Measurements from ENCODE around the gene SNX20. TPM values are rescaled to one million over a fixed set of nuclear protein-coding genes. Genes with fewer than 3 reads are reported as not detected.

Gene SNX20
- total and polyA plus RNA-seq, 10 of the 15 experiments (the other 5 are each of a cell fraction or from before 2014, with no cell fraction given), result 4.6 to 30.8 (median 21.9) TPM

- TF ChIP-seq E4F1 (IDR thresholded peaks at IDR 0.05; ENCODE audit: borderline replicate concordance, partially characterized antibody), result no peak
- no peak for TF ChIP-seq SIX5 (IDR thresholded peaks at IDR 0.05; ENCODE audit: low read depth, low read length, severe bottlenecking)
These were observed 27.4 kb upstream of the SNX20 start (continued) for GRCh38 chr16:50708373-50709060.

DNA sequence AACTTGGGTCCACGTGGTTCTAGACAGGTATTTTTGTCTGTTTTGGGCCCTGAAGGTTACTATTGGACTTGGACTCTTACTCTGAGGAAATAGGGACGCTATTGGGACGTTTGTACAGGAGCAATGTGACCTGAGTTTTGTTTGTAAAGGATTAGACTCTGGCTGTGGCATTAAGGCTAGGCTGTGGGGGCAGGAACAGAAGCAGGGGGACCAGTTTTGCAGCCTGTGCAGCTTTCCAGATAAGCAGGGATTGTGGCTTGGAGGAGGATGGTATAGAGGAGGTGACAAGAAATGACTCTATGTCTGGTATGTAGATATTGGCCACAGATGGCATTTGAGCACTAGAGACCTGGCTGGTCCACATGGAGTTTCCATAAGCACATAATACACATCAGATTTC is 25.1 kb upstream of the SNX20 start:
- WGBS (ENCODE audit: insufficient coverage, insufficient replicate concordance, low lambda C conversion rate, missing lambda C conversion rate), result 86% methylated on average over 3 of the region's 3 CpGs
- in situ Hi-C loops (cut with MboI), result no loop called here
- no peaks in the 10 kb centered on the region for H4K20me1 ChIP-seq (ENCODE audit: control insufficient read depth, insufficient read depth)
- TF ChIP-seq ESRRA (IDR thresholded peaks at IDR 0.05; ENCODE audit: low read length) (no peak), E4F1 (IDR thresholded peaks at IDR 0.05; ENCODE audit: borderline replicate concordance, partially characterized antibody) (no peak), NR2C2 (IDR thresholded peaks at IDR 0.05; ENCODE audit: borderline replicate concordance, control insufficient read depth, insufficient read length, low read depth) (no peak), TCF3 (IDR thresholded peaks at IDR 0.05; ENCODE audit: borderline replicate concordance, insufficient read depth, low read depth, low read length) (no peak), CHD1 (IDR thresholded peaks at IDR 0.05; ENCODE audit: low read depth, low read length) (no peak), ZNF622 (IDR thresholded peaks at IDR 0.05) (no peak), BACH1 (IDR thresholded peaks at IDR 0.05; ENCODE audit: borderline replicate concordance) (no peak)
- TF ChIP-seq, protein P1, sequence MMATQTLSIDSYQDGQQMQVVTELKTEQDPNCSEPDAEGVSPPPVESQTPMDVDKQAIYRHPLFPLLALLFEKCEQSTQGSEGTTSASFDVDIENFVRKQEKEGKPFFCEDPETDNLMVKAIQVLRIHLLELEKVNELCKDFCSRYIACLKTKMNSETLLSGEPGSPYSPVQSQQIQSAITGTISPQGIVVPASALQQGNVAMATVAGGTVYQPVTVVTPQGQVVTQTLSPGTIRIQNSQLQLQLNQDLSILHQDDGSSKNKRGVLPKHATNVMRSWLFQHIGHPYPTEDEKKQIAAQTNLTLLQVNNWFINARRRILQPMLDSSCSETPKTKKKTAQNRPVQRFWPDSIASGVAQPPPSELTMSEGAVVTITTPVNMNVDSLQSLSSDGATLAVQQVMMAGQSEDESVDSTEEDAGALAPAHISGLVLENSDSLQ (IDR thresholded peaks at IDR 0.05), result no peak
- TF ChIP-seq, protein P2, sequence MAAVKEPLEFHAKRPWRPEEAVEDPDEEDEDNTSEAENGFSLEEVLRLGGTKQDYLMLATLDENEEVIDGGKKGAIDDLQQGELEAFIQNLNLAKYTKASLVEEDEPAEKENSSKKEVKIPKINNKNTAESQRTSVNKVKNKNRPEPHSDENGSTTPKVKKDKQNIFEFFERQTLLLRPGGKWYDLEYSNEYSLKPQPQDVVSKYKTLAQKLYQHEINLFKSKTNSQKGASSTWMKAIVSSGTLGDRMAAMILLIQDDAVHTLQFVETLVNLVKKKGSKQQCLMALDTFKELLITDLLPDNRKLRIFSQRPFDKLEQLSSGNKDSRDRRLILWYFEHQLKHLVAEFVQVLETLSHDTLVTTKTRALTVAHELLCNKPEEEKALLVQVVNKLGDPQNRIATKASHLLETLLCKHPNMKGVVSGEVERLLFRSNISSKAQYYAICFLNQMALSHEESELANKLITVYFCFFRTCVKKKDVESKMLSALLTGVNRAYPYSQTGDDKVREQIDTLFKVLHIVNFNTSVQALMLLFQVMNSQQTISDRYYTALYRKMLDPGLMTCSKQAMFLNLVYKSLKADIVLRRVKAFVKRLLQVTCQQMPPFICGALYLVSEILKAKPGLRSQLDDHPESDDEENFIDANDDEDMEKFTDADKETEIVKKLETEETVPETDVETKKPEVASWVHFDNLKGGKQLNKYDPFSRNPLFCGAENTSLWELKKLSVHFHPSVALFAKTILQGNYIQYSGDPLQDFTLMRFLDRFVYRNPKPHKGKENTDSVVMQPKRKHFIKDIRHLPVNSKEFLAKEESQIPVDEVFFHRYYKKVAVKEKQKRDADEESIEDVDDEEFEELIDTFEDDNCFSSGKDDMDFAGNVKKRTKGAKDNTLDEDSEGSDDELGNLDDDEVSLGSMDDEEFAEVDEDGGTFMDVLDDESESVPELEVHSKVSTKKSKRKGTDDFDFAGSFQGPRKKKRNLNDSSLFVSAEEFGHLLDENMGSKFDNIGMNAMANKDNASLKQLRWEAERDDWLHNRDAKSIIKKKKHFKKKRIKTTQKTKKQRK (IDR thresholded peaks at IDR 0.05; ENCODE audit: low read depth, low read length), result no peak

More for the DNA sequence above, 25.1 kb upstream of the SNX20 start:
- Histone ChIP-seq H3K27ac (ENCODE audit: control insufficient read depth, insufficient read depth) (no peak overlapping the region), H3K9ac (ENCODE audit: control insufficient read depth, insufficient read depth, low read length) (no peak overlapping the region), H3K79me2 (ENCODE audit: control insufficient read depth, insufficient read depth, low read length) (no peaks in the 10 kb centered on the region), H3K4me2 (ENCODE audit: control insufficient read depth, insufficient read depth) (no peak overlapping the region), H3K27me3 (replicated peaks in 1 of 2; ENCODE audit: control insufficient read depth in 2 of 2, insufficient read depth in 2 of 2, low read length in 1 of 2) (no peaks in the 10 kb centered on the region), H3K9me3 (replicated peaks; ENCODE audit: control insufficient read depth, insufficient read depth, low read length) (peaks cover 11% of the 10 kb centered on the region), H2AFZ (ENCODE audit: control insufficient read depth, low read depth, low read length) (no peak overlapping the region), H3K4me1 (ENCODE audit: control insufficient read depth, insufficient read depth, low read length) (peaks cover 20% of the 10 kb centered on the region), H3K4me3 (no peak overlapping the region), H3K36me3 (ENCODE audit: control insufficient read depth in 2 of 2, insufficient read depth in 2 of 2, low read length in 1 of 2) (peaks cover 0 to 8% of the 10 kb centered on the region in 2 experiments; a peak in 3 of 4 replicates)
- BruUV-seq (replicated peaks), result no TSS peak
- ATAC-seq, result no peak
- CTCF ChIA-PET, result no interaction called here
- SMC1A ChIA-PET (ENCODE audit: uncharacterized antibody, unreplicated experiment), result no interaction called here
- intact Hi-C loops (cut with micrococcal nuclease; ENCODE audit: unreplicated experiment), result no loop called here
- DNase-seq (ENCODE audit: low read depth, low spot score), result no peak
- POLR2A ChIA-PET, result no interaction called here
- RAD21 ChIA-PET (ENCODE audit: unreplicated experiment), result no interaction called here
- no peak for FAIRE-seq

Data from GM12878 (cell line).